ENCODE measurements around the gene SLC33A1. TPM values are rescaled to one million over a fixed set of nuclear protein-coding genes. Genes with fewer than 3 reads are reported as not detected.

The SLC33A1 gene
- total and polyA plus RNA-seq, 10 of the 15 experiments (the other 5 are each of a cell fraction or from before 2014, with no cell fraction given): 6.4 to 25.2 (median 19.8) TPM

DNA sequence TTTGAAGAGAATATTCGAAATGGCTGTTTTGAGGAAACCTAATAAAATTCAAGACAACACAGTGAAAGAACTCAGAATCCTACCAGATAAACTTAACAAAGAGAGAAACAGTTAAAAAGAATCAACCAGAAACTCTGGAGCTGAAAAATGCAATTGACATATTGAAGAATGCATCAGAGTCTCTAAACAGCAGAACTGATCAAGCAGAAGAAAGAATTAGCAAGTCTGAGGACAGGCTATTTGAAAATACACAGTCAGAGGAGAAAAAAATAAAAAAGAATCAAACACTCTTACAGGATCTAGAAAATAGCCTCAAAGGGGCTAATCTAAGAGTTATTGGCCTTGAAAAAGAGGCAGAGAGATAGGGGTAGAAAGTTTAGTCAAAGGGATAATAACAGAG lies 61.7 kb downstream of the SLC33A1 start:
- H3K36me3 ChIP-seq (ENCODE audit: control insufficient read depth in 2 of 2, insufficient read depth in 2 of 2, low read length in 1 of 2): no peaks in the 10 kb centered on the region
- 83% methylated on average over 1 of the region's 1 CpG for WGBS (ENCODE audit: insufficient coverage, insufficient replicate concordance, low lambda C conversion rate, missing lambda C conversion rate)
- ChIA-PET SMC1A (ENCODE audit: uncharacterized antibody, unreplicated experiment) (interaction anchor here (0.6 kb wide), 1 partner anchor 13 kb away, joined by 3 read pairs; the partner anchor contains the start of gene C3orf33), CTCF (no interaction called here), POLR2A (interaction anchor here (0.7 kb wide), 1 partner anchor 148 kb away, joined by 6 read pairs; no protein-coding TSS in a partner anchor), RAD21 (ENCODE audit: unreplicated experiment) (no interaction called here)
- no peaks in the 10 kb centered on the region for H3K4me1 ChIP-seq (ENCODE audit: control insufficient read depth, insufficient read depth, low read length)
- ATAC-seq (no peak), FAIRE-seq (no peak), DNase-seq (ENCODE audit: low read depth, low spot score) (no peak)
- intact Hi-C loops (cut with micrococcal nuclease; ENCODE audit: unreplicated experiment) (no loop called here), in situ Hi-C loops (cut with MboI) (no loop called here)
- no peak overlapping the region for H2AFZ ChIP-seq (ENCODE audit: control insufficient read depth, low read depth, low read length)
- no TSS peak for BruUV-seq (replicated peaks)
- no peaks in the 10 kb centered on the region for H3K27me3 ChIP-seq (replicated peaks in 1 of 2; ENCODE audit: control insufficient read depth in 2 of 2, insufficient read depth in 2 of 2, low read length in 1 of 2)
- no peaks in the 10 kb centered on the region for H4K20me1 ChIP-seq (ENCODE audit: control insufficient read depth, insufficient read depth)
- H3K4me2 ChIP-seq (ENCODE audit: control insufficient read depth, insufficient read depth): no peak overlapping the region
- H3K27ac ChIP-seq (ENCODE audit: control insufficient read depth, insufficient read depth): no peak overlapping the region
- no peak overlapping the region for H3K4me3 ChIP-seq
- H3K9me3 ChIP-seq (replicated peaks; ENCODE audit: control insufficient read depth, insufficient read depth, low read length): no peaks in the 10 kb centered on the region; the same call in 2 of the 3 replicates
- no peak for TF ChIP-seq CEBPB (IDR thresholded peaks at IDR 0.05; ENCODE audit: borderline replicate concordance in 1 of 2, low read depth in 2 of 2, low read length in 2 of 2)
- TF ChIP-seq NRF1 (conservative IDR thresholded peaks at IDR 0.05; ENCODE audit: low read depth, low read length): no peak
- no peak for TF ChIP-seq TCF3 (IDR thresholded peaks at IDR 0.05; ENCODE audit: borderline replicate concordance, insufficient read depth, low read depth, low read length)
- no peak for TF ChIP-seq SIN3A (IDR thresholded peaks at IDR 0.05; ENCODE audit: low read depth, low read length)
- H3K9ac ChIP-seq (ENCODE audit: control insufficient read depth, insufficient read depth, low read length): no peak overlapping the region
- no peaks in the 10 kb centered on the region for H3K79me2 ChIP-seq (ENCODE audit: control insufficient read depth, insufficient read depth, low read length)

DNA sequence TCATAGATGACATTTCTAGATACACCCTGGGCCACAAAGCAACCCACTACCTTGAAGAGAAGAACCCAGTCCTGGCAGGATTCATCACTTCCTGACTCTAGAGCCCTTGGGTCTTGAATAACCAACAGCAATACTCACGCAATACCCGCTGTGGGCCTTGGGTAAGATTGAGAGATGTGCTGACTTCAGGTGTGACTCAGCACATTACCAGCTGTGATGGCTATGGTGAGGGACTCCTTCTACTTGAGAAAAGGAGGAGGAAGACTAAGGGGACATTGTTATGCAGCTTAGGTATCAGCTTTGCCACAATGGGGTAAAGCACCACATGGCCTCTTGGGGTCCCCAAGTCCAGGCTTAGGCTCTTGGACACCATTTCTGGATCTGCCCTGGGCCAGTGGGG lies 63.0 kb downstream of the SLC33A1 start:
- in situ Hi-C loops (cut with MboI) (no loop called here), intact Hi-C loops (cut with micrococcal nuclease; ENCODE audit: unreplicated experiment) (no loop called here)
- Histone ChIP-seq H3K4me1 (ENCODE audit: control insufficient read depth, insufficient read depth, low read length) (no peaks in the 10 kb centered on the region), H3K4me3 (no peak overlapping the region), H3K9ac (ENCODE audit: control insufficient read depth, insufficient read depth, low read length) (no peak overlapping the region), H2AFZ (ENCODE audit: control insufficient read depth, low read depth, low read length) (no peak overlapping the region), H3K9me3 (replicated peaks; ENCODE audit: control insufficient read depth, insufficient read depth, low read length) (no peaks in the 10 kb centered on the region; the same call in 2 of the 3 replicates), H3K36me3 (ENCODE audit: control insufficient read depth in 2 of 2, insufficient read depth in 2 of 2, low read length in 1 of 2) (no peaks in the 10 kb centered on the region), H3K27me3 (replicated peaks in 1 of 2; ENCODE audit: control insufficient read depth in 2 of 2, insufficient read depth in 2 of 2, low read length in 1 of 2) (no peaks in the 10 kb centered on the region), H3K79me2 (ENCODE audit: control insufficient read depth, insufficient read depth, low read length) (no peaks in the 10 kb centered on the region), H4K20me1 (ENCODE audit: control insufficient read depth, insufficient read depth) (no peaks in the 10 kb centered on the region), H3K4me2 (ENCODE audit: control insufficient read depth, insufficient read depth) (no peak overlapping the region), H3K27ac (ENCODE audit: control insufficient read depth, insufficient read depth) (no peak overlapping the region)
- no TSS peak for BruUV-seq (replicated peaks)
- ChIA-PET SMC1A (ENCODE audit: uncharacterized antibody, unreplicated experiment) (no interaction called here), RAD21 (ENCODE audit: unreplicated experiment) (interaction anchor here (0.9 kb wide), 1 partner anchor 15 kb away, joined by 3 read pairs; the partner anchor contains the start of gene C3orf33), POLR2A (no interaction called here), CTCF (interaction anchor here (1.0 kb wide), 1 partner anchor 14 kb away, joined by 5 read pairs; the partner anchor contains the start of gene C3orf33)
- DNase-seq (ENCODE audit: low read depth, low spot score): no peak
- ATAC-seq: no peak
- 97% methylated on average over 2 of the region's 2 CpGs for WGBS (ENCODE audit: insufficient coverage, insufficient replicate concordance, low lambda C conversion rate, missing lambda C conversion rate)
- no peak for FAIRE-seq
- TF ChIP-seq, protein P1, sequence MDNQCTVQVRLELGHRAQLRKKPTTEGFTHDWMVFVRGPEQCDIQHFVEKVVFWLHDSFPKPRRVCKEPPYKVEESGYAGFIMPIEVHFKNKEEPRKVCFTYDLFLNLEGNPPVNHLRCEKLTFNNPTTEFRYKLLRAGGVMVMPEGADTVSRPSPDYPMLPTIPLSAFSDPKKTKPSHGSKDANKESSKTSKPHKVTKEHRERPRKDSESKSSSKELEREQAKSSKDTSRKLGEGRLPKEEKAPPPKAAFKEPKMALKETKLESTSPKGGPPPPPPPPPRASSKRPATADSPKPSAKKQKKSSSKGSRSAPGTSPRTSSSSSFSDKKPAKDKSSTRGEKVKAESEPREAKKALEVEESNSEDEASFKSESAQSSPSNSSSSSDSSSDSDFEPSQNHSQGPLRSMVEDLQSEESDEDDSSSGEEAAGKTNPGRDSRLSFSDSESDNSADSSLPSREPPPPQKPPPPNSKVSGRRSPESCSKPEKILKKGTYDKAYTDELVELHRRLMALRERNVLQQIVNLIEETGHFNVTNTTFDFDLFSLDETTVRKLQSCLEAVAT (IDR thresholded peaks at IDR 0.05): no peak
- TF ChIP-seq, protein P2, sequence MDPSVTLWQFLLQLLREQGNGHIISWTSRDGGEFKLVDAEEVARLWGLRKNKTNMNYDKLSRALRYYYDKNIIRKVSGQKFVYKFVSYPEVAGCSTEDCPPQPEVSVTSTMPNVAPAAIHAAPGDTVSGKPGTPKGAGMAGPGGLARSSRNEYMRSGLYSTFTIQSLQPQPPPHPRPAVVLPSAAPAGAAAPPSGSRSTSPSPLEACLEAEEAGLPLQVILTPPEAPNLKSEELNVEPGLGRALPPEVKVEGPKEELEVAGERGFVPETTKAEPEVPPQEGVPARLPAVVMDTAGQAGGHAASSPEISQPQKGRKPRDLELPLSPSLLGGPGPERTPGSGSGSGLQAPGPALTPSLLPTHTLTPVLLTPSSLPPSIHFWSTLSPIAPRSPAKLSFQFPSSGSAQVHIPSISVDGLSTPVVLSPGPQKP (IDR thresholded peaks at IDR 0.05; ENCODE audit: low read depth, low read length): no peak
- TF ChIP-seq SREBF1 (IDR thresholded peaks at IDR 0.05; ENCODE audit: low read length) (no peak), KDM1A (IDR thresholded peaks at IDR 0.05; ENCODE audit: borderline replicate concordance) (no peak), SMARCA5 (IDR thresholded peaks at IDR 0.05) (no peak), MTA3 (IDR thresholded peaks at IDR 0.05; ENCODE audit: borderline replicate concordance, low read length) (no peak)
- TF ChIP-seq, protein P3, sequence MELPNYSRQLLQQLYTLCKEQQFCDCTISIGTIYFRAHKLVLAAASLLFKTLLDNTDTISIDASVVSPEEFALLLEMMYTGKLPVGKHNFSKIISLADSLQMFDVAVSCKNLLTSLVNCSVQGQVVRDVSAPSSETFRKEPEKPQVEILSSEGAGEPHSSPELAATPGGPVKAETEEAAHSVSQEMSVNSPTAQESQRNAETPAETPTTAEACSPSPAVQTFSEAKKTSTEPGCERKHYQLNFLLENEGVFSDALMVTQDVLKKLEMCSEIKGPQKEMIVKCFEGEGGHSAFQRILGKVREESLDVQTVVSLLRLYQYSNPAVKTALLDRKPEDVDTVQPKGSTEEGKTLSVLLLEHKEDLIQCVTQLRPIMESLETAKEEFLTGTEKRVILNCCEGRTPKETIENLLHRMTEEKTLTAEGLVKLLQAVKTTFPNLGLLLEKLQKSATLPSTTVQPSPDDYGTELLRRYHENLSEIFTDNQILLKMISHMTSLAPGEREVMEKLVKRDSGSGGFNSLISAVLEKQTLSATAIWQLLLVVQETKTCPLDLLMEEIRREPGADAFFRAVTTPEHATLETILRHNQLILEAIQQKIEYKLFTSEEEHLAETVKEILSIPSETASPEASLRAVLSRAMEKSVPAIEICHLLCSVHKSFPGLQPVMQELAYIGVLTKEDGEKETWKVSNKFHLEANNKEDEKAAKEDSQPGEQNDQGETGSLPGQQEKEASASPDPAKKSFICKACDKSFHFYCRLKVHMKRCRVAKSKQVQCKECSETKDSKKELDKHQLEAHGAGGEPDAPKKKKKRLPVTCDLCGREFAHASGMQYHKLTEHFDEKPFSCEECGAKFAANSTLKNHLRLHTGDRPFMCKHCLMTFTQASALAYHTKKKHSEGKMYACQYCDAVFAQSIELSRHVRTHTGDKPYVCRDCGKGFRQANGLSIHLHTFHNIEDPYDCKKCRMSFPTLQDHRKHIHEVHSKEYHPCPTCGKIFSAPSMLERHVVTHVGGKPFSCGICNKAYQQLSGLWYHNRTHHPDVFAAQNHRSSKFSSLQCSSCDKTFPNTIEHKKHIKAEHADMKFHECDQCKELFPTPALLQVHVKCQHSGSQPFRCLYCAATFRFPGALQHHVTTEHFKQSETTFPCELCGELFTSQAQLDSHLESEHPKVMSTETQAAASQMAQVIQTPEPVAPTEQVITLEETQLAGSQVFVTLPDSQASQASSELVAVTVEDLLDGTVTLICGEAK (IDR thresholded peaks at IDR 0.05; ENCODE audit: borderline replicate concordance): no peak

Data from GM12878 (cell line).